ENCODE data around the gene HOMER2. TPM values are rescaled to one million over a fixed set of nuclear protein-coding genes. Genes with fewer than 3 reads are reported as not detected.
"Not testable (repeated sequence)": the region's sequence is repeated elsewhere in the genome, so short reads cannot be mapped to it uniquely, and the experiment has no call there.

The HOMER2 gene
- total RNA-seq, 1 donor from 2014 or later: 152 TPM

DNA sequence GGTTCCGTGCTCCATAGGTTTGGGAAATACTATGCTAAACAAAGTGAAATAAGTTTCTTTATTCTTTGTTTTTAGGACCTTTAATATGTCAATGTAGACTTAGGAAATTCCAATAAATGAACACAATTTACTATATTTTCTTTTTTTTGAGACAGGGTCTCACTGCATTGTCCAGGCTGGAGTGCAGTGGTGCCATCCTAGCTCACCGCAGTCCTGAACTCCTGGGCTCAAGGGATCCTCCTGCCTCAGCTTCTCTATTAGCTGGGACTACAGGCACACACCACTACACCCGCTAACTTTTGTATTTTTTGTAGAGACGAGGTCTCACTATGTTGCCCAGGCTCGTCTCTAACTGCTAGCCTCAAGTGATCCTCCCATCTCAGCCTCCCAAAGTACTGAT lies 12.4 kb upstream of the HOMER2 start:
- no peak for DNase-seq (ENCODE audit: low spot score)

- no peak for DNase-seq (ENCODE audit: low spot score)
Measured at GRCh38 chr15:82963471-82964341, 11.2 kb upstream of the HOMER2 start.

GRCh38 chr15:82960766-82961165 lies 8.2 kb upstream of the HOMER2 start:
- no peak for DNase-seq (ENCODE audit: low spot score)

DNA sequence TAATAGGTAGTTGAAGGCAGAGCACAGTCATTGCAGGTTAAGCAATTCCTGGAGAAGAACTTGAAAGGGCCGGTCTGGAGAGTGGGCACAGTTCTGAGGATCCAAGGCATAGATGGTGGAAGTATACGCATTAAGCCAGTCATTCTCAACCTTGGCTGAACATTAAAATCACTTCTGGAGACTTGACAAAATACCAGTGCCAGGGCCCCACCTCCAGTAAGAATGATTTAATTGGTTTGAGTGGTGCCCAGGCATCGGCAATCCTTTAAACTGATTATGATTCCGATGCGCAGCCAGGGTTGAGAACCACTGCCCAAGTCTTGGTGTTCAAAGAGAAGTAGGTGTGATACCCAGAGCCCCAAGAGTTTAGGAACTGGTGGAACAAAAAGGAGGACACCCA lies 6.9 kb upstream of the HOMER2 start:
- DNase-seq (ENCODE audit: low spot score): no peak

GRCh38 chr15:82958638-82959037 lies 6.1 kb upstream of the HOMER2 start:
- DNase-seq (ENCODE audit: low spot score): peak; percentile 71

- no peak for DNase-seq (ENCODE audit: low spot score)
Measured at GRCh38 chr15:82951472-82952157, 905 bp downstream of the HOMER2 start.

- no peak for DNase-seq (ENCODE audit: low spot score)
Measured at GRCh38 chr15:82950746-82951370, 1.7 kb downstream of the HOMER2 start.

GRCh38 chr15:82950295-82950694 lies 2.2 kb downstream of the HOMER2 start:
- no peak for DNase-seq (ENCODE audit: low spot score)

GRCh38 chr15:82946155-82946701 lies 6.3 kb downstream of the HOMER2 start:
- no peak for DNase-seq (ENCODE audit: low spot score)

GRCh38 chr15:82945326-82945725 lies 7.2 kb downstream of the HOMER2 start:
- no peak for DNase-seq (ENCODE audit: low spot score)

GRCh38 chr15:82944821-82945220 lies 7.7 kb downstream of the HOMER2 start:
- DNase-seq (ENCODE audit: low spot score): no peak

GRCh38 chr15:82944056-82944455 lies 8.5 kb downstream of the HOMER2 start:
- DNase-seq (ENCODE audit: low spot score): no peak

DNA sequence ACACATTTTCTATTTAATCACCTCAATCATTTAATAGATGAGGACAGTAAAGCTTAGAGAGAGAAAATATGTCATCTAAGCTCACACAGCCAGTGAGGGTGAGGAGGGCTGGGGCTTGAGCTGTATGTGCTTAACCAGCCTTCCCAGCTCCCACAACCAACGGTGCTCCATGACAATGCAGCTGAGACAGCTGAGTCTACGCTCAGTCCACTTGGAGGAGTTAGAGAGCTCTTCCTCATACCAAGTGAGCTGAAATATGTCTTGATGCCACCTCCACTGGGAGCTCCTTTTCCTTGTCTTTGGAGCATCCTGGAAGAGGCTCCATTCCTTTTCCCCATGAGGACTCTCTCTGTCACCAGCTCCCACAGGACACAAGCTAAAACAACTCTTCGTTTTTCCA lies 9.3 kb downstream of the HOMER2 start:
- no peak for DNase-seq (ENCODE audit: low spot score)

DNA sequence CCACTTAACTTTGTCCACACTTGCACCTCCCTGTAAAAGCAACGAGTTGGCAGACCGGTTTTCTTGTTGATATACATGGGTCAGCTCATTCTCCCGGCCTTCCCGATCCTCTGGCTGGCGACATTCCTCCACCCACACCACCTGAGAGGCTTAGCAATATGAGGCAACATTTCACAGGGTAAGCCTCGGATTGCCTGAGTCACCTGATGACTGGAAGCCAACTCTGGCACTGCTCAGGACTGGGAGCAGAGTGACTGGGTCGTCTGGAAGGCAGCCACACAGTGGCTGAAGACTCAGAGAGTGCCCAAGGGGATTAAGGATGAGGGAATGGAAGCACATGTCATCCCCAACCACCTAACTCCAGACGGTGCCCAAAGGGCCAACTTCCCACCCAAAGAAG lies 9.8 kb downstream of the HOMER2 start:
- DNase-seq (ENCODE audit: low spot score): peak; percentile 88

GRCh38 chr15:82939678-82940077 lies 12.8 kb downstream of the HOMER2 start:
- DNase-seq (ENCODE audit: low spot score): not testable (repeated sequence)

- no peak for DNase-seq (ENCODE audit: low spot score)
Measured at GRCh38 chr15:82937712-82938058, 14.8 kb downstream of the HOMER2 start.

DNA sequence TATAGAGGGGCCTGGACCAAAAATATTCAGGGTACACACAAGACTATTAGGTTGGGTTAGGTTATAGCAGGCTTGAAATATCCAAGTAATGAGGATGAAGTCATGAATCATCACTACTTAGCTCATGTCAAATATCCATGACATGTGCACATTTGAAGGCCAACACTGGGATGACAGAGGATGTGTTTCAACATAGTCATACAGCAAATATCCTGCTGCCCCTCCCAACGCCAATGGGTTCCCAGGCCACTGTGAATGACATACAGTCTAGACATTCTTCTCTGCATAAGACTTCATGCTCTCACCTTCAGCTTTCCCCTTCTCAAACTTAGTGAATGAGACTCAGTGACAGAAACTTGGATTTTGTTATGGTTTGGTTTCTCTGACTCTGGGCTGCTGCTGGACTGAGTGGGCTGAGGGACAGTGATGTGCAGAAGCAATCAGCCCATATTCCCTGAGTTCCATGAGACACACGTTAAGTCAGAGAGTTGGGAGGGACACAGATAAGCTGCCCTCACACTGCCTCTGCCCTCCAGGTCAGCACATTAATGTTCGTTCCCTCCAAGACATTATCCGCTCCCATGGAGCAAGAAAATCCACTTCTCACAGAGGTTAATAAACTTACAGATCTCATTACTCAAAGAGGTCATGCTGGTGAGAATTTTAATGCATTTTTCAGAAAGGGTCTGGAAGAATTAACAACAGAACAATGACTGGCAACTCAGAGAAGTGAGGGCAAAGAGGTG lies 15.4 kb downstream of the HOMER2 start:
- no peak for DNase-seq (ENCODE audit: low spot score)

- no peak for DNase-seq (ENCODE audit: low spot score)
Measured at GRCh38 chr15:82935382-82935781, 17.1 kb downstream of the HOMER2 start.

- DNase-seq (ENCODE audit: low spot score): no peak
Measured at GRCh38 chr15:82934100-82934880, 18.2 kb downstream of the HOMER2 start.

DNA sequence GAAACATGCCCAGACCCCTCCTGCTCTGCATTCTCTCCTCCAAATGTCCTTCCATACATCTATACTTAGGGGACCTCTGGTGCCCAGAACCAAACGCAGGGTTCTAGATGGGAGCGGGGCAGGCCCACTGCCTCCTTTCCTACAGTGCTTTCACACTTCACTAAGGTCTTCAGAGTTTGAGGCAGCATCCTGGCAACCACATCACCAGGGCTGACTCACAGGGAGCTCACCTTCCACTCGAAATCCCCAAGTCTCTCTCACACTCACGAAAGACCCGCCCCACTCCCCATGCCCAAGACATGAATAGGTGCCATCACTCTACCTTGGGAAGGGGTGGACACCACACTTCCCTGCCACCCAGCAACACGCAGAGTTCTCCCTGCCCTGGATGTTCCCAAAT lies 18.9 kb downstream of the HOMER2 start:
- DNase-seq (ENCODE audit: low spot score): no peak

- DNase-seq (ENCODE audit: low spot score): no peak
Measured at GRCh38 chr15:82931221-82931620, 21.3 kb downstream of the HOMER2 start.
